Epithelial cell of alveolus of lung (primary cell): ENCODE results near the gene DISC1. TPM values are rescaled to one million over a fixed set of nuclear protein-coding genes. Genes with fewer than 3 reads are reported as not detected.

Source experiments
- total RNA-seq: library from RNA; depleted of rRNA; stranded (reverse); fragments of >200 nt; gene quantifications from 2 replicates; pipeline ENCODE4 v1.2.1, GENCODE V29; 2015

Gene DISC1
- total RNA-seq, result 3.1 and 5.4 TPM in 2 replicates

DNA sequence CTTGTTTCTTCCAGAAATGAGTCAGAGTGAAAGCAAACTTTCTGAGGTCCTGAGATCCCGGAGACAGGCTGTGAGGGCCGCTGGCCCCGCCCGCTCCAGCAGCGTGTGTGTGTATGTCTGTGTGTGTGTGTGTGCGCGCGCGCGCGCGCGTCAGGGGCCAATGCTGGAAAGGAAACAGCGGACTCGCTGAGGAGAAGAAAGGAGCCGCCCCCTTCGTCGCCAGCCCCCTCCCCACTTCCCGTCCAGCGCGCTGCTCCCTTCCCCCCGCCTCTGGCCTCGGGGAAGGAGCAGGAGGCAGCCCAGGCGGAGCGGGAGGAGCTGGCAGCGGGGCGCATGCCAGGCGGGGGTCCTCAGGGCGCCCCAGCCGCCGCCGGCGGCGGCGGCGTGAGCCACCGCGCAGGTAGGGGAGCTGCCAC lies at the start of gene DISC1:
Gene DISC1 (plus strand): TSS at position 256 of the 416 bp plus-strand sequence. CDS start 78 bp downstream, at position 334.

Other genes starting within 250 kb of the DISC1 start
- gene EGLN1, start 204.5 kb upstream of the DISC1 start, total RNA-seq, result 29.5 and 39.5 TPM in 2 replicates
- 22.6 and 27.4 TPM in 2 replicates for gene TSNAX, start 98.1 kb upstream of the DISC1 start, total RNA-seq